ENCODE results near the gene ASTN1.

The ASTN1 gene

DNA sequence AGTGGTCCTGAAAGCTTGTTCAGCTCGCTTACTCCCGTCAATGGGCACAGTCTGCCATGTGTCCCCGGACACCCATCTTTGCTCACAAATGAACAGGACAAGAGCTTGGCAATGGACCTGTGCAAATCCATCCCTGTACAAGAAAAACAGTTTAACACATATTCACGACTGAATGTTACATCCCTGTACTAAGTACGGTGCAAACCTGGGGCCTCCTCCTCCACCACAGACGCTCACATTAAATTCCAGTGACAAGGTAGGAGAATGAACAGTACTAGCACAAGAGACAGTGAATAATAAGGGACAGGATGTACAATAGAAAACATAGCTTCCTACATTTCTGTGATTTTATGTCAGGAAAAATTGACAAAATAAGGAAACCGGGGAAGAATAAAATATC lies 187.7 kb downstream of the ASTN1 start:
- DNase-seq = no peak

DNA sequence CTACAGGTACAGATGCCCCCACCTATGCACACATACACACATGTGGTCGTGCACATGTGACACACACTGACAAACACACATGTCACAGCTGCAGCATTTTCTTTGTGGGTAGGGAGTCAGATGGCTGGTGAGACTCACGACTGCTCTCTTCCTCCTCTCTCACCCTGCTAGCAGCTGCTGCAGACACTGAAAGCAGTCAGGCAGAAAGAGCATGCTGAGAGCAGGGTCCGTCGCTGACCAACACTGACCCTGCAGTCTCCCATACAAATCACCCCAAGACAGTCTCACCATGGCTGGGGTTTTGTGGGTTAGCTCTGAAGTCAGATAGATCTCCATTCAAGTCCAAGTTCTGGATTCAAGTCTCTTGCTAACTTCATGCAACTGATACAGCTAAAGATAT lies 188.3 kb downstream of the ASTN1 start:
- no peak for DNase-seq

GRCh38 chr1:176964687-176965086 lies 199.8 kb downstream of the ASTN1 start:
- DNase-seq = no peak

DNA sequence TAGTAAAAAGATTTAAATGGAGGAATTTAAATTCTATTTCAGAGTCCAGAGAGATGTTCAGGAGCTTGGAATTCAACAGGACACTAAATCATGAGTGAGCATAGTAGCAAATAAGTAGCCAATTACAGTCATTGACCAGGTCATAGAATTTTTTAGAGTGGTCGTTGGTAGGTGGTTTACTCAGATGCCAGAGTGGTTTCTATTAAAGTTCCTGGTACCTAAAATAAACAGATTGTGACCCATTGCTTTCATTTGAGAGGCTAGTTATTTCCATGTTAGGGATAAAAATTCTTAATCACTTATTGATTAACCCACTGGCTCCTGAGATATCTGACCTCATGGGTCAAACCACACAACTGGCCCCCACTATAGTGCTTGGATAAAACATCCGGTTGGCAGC lies 201.3 kb downstream of the ASTN1 start:
- DNase-seq = no peak

- DNase-seq = no peak
These were observed 202.8 kb downstream of the ASTN1 start for GRCh38 chr1:176961678-176962077.

DNA sequence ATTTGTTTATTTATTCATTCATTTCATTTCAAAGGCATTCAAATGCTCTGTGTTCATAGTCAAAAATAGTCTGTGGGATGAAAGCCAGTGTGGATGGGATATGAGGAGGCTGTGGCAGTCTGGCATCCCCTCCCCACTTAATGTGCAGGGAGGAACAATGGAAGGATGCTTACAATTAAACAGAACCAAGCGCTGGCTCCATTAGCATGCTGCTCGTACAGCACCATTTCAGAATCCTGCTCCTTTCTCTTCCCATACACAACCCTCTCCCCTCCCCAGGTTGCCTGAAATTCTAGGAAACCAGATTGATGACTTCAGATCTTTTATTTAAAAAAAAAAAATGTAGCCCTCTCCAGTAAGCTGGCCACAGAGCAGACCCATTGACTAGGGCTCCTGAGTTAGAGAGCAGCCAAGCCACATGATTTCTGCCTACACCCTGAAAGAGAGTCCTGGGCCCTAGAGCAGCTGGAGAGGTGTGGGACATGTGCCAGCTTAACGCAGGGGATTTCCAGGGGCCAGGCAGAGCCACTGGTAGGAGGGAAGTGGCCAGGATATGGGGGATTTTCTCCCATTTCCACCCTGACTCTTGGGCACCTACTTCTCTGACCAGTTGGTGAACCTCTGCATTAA lies 205.2 kb downstream of the ASTN1 start:
- DNase-seq = no peak

GRCh38 chr1:176957603-176958002 lies 206.9 kb downstream of the ASTN1 start:
- DNase-seq = no peak

- no peak for DNase-seq
These were observed 210.3 kb downstream of the ASTN1 start for GRCh38 chr1:176954242-176954641.

DNA sequence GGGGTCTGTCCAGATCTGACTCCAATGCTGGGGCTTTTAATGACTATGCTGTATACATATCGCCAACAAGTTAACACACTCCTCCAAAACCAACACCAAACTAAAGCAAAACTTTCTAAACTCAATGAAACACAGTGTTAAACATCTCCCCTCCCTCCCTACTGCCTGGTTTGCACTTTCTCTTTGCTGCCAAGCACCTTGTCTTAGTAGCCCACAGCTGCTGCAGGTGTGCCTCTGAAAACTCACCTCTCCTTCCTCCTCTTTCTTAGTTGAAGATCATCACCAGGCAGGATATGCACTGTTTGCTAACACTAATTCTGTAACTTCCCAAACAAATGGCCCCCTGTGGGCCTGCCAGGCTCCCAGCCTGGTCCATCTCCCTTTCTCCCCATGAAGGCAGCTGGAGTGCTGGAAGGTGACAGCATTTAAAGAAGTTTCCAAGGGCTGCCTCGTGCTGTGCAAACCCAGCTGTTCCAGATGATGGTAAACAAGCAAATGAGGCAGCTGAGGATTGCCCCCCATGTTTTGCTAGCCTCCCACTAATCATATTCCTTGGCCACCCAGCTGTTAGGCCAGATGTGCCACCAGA lies 213.7 kb downstream of the ASTN1 start:
- no peak for DNase-seq

DNA sequence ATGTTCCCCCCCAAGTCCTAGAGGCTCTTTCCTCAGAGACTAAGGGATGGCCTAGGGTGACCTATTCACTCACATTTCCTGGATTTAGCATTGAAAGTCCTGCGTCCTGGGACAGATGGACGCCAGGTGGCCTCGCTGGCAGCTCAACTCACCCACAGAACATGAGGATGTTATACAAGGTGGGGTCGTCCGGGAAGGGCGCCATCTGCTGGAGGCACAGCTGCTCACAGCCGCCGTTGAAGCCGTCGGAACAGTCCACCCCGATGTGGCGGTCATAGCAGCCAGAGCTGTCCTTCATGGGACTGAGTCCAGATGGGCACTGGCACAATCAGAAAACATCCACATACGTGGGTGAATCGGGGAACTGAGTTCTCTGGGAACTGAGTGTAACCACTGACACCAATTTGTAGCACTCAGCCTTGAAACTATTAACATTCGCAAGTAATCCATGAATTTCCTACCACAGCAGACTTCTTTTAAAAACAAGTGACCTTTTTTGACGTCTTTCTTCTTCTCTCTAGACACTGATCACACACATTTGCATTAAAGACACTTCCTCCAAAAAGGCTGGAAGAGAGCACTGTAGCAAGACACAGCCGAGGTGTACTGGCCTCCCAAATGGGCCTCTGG lies 215.4 kb downstream of the ASTN1 start:
- DNase-seq = no peak

DNA sequence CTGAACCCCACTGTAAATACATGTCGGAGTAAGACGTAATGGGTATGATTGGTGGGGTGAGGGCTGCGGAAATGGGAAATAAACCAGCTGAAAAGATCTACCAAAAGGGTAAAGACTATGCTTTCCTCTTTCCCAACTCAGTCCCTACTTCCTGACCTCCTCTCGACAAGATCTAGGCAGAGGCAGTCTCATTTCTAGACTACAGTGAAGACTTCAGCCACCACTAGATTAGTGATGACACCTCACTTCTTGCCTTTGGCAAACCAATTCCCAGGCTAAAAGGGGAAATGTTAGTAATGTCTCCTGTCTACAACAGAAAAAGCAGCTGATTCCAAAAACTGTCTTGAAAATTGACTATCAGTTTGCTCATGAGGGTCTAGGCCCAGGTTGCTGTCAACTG lies 219.9 kb downstream of the ASTN1 start:
- no peak for DNase-seq

DNA sequence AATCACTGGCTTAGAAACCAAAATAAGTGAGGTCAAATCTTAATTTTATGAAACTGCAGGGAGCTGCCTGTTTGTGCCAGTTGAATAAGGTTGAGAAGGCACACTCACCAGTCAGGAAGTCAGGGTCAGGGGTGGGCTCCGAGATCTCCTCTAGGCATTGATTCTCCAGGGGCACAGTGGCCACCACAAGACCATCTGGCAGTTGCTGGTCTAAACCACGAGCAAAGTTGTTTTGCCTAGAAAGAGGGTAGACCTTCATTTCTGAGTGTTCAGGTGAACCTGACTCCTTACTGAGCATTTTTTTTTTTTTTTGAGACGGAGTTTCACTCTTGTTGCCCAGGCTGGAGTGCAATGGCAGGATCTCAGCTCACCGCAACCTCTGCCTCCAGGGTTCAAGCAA lies 220.7 kb downstream of the ASTN1 start:
- no peak for DNase-seq

DNA sequence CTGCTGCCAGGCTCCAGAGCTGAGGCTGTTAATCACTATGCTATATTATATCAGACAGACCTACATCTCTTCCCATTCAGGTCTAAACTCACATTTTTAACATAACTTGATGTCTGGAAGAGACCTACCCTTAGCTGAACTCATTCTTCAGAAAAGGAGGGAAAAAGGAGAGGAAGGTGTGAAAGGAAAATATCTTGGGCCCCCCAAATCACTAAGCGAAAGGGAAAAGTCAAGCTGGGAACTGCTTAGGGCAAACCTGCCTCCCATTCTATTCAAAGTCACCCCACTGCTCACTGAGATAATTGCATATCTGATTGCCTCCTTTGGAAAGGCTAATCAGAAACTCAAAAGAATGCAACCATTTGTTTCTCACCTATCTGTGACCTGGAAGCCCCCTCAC lies 222.2 kb downstream of the ASTN1 start:
- no peak for DNase-seq

DNA sequence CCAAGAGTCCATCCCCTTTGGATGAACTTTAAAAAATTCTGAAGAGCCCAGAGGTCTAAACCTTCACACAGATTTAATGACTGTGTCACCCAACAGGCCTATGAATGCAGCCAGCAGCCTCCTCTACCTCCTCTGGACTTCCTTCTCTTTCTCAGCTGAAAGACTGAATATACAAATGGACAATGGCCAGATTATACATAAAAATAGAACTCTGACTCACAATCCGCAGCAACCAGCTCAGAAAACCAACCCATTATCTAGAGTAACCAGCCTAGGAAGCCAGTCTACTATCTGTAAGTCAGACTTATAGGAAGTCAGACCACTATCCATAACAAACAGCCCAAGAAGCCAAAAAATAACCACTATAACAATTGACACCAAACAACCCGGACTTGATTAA lies 224.5 kb downstream of the ASTN1 start:
- no peak for DNase-seq

- DNase-seq = no peak
These were observed 226.1 kb downstream of the ASTN1 start for GRCh38 chr1:176938375-176938774.

DNA sequence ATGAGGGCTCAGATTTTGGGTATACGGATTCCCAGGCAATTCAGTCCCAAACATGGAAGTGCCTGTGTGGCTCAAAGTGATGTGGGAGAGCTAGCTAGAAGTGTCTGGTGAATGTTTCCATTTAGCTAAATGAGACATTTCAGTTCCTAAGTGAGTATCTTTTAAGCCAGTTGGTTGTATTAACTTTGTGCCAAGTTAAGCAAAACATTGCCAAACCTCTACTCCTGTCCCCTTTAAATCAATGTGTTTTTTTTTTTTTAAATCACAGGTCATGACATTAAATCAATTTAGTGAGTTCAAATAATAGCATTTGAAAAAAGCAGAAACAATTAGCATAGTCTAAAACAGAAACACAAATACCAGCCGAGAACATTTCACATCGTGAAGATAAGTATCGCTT lies 230.1 kb downstream of the ASTN1 start:
- DNase-seq = no peak

DNA sequence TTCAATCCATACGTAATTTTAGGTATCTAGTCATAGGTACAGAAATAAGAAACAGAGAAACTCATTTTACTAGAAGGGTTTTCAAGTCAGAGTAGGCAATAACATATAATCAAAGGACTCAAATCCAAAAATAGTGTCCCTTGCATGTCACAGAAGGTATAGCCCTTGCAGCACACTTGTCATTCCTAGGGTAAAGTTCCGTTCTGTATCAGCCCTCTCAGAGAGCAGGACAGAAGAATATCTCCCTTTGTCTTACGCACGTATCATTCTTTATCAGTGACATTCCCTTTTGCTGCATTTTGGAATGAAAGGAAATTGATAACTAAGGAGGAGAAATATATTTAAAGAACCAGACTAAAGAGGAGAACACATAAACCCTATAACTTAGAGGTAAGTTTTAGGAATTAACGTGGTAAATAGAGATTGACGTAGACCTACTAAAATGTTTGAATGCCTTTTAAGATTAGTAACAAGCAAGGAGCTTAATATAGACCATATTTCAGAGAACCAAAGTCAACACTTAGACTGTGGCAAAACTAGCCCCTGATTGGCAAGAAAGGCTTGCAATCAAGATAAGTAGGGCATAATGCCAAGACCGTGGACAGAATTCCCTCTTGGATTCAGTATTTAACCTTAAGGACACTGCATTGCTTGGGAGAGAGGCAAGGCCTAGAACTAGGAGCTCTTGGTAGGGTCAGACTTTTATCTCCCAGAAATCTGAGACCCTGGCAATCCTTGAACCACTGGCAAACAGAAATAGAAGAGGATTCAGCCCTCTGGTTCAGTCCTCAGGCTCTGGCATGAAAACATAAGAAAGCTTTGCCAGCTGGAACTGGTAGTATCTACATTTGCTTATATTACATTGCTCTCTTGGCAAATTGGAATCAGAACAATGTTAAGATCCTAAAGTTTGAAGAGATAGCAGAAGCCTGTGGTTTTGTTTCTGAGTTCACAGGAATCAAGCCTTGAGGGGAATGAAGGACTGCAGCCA lies 232.1 kb downstream of the ASTN1 start:
- DNase-seq = no peak

GRCh38 chr1:176931526-176931925 lies 233.0 kb downstream of the ASTN1 start:
- no peak for DNase-seq

DNA sequence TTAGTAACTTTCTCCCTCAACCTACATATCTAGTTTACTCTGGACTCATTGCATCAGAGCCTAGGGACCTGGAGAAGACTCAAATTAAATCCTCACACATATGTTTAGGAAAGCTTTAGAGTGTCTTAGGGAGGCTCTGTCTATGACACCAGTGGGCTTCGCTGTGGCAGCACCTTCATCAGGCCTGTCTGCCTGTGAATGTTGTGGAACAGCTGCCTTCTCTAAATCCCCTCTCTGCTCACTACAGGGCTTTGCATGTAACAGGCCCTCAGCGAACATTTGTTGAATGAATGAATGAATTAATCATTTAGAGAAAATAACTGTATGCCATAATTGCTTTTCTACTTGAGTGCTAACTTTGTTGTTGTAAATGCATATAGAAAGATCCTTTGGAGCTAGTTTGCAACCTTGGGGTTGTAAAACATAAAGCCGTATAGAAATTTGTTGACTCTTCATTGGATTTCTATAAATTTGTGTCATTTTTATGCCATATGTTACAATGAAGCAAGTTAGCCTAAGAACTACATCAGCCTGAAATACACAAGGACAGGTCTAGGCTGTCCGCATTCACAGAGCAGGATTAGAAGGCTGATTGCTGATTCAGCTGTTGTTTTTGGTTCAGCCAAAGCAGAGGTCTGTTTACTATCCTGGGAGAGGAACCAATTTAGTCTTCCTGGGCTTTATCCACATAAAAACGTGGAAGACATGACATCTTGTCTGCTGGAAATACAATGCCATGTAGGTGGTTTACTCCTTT lies 238.0 kb downstream of the ASTN1 start:
- no peak for DNase-seq

- no peak for DNase-seq
These were observed 239.3 kb downstream of the ASTN1 start for GRCh38 chr1:176925223-176925622.

- no peak for DNase-seq
These were observed 241.2 kb downstream of the ASTN1 start for GRCh38 chr1:176923283-176923682.

All from cerebellar nuclear complex (tissue), 1 donor.